Stimulated activated CD4-positive, alpha-beta T cell treated with anti-CD3 and anti-CD28 coated beads, Interleukin-12 subunit alpha, Interleukin-12 subunit beta, amount 100 ng/mL, for 48 hours (primary cell): Measurements from ENCODE around the gene ISL1.

Experiments used
- DNase-seq, 3 donors: peaks; one replicate each; pipeline ENCODE4 v3.0.0-alpha.2; 2020; ENCODE audit warnings: low read depth in 2 of 3, low spot score in 1 of 3

The ISL1 gene

DNA sequence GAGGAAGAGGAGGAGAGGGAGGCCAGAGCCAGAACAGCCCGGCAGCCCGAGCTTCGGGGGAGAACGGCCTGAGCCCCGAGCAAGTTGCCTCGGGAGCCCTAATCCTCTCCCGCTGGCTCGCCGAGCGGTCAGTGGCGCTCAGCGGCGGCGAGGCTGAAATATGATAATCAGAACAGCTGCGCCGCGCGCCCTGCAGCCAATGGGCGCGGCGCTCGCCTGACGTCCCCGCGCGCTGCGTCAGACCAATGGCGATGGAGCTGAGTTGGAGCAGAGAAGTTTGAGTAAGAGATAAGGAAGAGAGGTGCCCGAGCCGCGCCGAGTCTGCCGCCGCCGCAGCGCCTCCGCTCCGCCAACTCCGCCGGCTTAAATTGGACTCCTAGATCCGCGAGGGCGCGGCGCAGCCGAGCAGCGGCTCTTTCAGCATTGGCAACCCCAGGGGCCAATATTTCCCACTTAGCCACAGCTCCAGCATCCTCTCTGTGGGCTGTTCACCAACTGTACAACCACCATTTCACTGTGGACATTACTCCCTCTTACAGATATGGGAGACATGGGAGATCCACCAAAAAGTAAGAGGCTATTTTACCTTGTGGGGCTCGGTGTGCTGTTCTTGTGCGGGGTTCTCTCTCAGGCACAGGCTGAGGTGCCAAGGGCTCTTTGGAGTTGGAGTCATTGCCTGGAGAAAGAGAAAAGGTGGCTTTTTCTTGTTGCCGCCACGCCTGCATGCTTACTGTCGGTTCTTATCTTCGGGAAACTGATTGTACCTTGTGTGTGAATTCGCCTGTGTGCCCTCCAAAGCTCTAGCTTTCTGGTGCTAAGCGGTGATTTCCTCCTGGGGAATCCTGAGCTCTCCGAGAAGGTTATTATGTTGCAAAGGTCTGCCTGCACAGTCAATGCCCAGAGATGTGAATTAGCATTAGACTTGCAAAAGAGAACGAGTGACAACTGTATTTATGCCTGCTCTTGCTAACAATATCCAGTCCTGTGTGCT lies at the start of gene ISL1:
Gene ISL1 (plus strand): TSS at position 318 of the 991 bp plus-strand sequence. CDS start 224 bp downstream, at position 542.
- DNase-seq = no peak

DNA sequence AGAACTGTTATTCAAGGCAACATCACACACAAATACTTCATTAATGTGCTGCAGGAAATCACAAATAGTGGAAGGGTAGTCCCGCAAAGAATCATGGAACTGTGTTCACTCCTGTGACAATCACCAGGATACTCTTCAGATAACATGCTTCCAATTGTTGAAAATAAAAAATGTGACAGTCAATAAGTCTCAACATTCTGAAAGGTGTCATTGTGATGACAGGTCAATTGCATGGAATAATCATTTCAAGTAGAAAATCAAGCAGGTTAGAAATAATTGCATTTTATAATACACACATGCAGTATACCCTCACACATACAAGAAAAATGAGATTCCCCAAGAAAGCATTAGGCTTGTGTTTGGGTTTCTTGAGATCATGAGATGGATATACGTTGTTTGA lies 46.4 kb upstream of the ISL1 start:
- no peak for DNase-seq

DNA sequence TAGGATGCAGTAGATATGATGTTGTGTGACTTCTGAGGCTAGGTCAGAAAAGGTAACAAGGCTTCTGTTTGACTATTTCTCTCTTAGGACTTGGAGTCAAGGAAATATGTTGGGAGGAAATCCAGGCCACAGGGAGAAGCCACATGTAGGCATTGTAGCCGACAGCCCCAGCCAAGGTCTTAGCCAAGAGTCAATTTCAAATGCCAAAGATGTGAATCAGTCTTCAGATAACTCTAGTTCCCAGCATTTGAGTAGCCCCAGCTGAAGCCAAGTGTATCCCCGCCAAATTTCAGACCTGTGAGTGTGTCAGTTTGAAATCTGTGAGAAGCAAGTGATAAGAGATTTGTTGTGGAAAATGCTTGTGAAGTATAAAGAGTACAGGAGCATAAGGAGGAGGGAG lies 38.1 kb upstream of the ISL1 start:
- no peak for DNase-seq

DNA sequence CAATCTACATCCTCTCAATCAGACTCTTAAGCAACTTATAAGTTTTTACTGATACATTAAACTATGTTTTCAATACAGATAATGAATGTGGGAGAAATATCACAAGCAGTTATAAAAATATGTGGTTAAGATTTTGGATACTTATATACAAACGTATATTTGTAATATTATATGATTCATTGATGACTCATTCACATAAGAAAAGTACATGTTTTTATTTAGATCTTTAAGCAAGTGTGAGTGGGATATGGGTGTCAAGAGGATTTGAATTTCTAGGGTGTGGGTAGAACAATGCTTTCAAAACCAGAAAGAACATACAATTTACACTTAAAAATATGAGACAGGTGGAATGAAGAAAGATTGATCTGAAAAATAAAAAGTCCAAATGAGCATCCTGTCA lies 36.1 kb upstream of the ISL1 start:
- DNase-seq = no peak

DNA sequence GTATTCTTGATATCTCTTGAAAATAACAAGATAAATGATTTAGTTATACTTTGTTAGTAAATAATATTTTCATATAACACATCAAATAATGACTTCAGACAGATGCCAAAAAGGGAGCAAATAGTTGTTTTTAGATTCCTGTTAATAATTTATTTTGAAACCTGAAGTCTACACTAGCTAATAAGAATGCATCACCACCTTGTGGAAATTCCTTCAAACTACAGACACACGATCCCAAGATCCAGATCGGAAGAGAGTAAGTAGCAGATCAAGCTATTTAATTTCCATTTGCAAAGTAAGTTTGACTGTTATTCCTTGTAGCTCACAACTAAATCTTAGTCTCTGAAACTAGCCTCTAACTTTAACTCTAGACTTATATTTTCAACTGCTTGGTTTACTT lies 35.5 kb upstream of the ISL1 start:
- no peak for DNase-seq

DNA sequence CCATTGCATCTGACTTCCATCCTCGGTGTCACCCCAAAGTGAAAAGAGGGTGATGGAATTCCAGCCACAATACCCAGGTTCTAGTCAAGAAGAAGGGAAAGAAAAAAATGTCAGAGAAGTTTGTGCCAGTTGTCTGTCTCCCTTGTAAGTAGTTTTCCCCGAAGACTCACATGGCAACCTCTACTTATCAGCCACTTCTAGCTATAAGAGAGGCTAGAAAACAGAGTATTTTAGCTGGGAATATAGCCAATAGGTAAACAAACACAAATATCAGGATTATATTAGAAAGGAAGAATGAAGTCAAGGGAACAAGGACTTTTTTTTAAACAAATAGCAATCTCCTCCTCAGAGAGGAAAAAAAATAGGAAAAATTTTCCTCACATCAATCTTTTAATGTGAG lies 12.2 kb upstream of the ISL1 start:
- no peak for DNase-seq

DNA sequence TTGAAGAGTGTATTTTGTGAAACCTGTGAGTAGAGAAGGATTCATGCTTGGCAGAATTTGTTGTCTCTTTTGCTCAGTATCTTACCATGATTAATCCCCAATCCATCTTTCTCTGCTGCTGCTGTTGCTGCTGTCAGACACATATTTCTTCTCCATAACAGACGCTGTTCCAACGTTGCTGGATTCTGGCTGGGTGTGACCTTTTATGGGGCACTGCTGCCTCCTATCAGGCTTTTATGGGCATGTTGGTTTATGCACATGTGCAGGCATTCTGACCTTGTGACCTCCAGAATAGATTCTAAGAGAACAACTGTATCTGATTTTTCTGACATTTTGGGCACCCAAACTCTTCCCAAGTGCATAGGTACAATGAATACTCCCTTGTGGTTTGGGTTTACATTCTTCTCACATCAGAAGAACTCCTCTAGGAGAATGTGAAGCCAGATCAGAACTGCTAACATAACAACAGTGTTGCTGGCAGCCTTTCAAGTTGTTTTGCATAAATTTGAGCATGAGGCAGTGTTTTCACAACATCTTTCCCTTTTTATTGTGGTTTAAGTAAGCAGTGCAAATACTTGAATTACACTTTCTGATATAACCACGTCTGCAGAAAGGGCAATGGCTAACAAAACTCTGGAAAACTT lies 9.2 kb upstream of the ISL1 start:
- no peak for DNase-seq

DNA sequence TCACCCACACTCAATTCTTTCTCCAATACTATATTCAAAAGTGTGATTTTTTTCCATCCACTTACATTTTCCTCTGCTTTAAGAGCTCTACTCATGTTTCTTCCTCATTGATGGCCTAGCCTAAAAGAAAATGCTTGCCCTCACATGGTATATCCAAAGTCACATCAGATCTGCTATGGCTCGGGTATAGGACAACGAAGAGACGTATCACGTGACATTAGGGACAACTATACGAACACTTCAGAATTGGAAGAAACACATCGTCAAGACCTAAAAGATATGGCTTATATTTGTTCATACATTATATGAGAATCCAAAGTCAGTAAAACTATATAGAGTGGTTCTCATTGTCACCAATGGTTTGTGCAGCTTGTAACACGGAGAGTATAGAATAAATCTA lies 8.2 kb upstream of the ISL1 start:
- no peak for DNase-seq

DNA sequence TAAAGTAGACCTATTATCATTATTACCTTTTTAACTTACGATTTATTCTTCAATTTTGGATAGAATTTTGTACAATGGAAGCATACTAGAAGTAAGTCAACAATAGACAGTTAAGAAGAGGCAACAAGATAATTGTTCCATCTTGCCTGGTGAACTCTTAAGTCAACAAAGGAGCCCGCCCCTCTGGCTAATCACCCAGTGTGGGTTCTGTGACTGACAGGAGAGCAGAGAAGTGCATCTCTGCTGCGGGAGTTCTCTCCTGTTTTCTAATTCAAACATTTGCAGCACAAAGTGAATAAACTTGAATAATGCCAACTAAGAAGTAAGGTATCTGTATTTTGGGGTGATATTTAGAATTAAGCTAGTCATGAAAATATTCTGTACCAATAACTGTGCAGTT lies 6.7 kb upstream of the ISL1 start:
- DNase-seq = no peak

DNA sequence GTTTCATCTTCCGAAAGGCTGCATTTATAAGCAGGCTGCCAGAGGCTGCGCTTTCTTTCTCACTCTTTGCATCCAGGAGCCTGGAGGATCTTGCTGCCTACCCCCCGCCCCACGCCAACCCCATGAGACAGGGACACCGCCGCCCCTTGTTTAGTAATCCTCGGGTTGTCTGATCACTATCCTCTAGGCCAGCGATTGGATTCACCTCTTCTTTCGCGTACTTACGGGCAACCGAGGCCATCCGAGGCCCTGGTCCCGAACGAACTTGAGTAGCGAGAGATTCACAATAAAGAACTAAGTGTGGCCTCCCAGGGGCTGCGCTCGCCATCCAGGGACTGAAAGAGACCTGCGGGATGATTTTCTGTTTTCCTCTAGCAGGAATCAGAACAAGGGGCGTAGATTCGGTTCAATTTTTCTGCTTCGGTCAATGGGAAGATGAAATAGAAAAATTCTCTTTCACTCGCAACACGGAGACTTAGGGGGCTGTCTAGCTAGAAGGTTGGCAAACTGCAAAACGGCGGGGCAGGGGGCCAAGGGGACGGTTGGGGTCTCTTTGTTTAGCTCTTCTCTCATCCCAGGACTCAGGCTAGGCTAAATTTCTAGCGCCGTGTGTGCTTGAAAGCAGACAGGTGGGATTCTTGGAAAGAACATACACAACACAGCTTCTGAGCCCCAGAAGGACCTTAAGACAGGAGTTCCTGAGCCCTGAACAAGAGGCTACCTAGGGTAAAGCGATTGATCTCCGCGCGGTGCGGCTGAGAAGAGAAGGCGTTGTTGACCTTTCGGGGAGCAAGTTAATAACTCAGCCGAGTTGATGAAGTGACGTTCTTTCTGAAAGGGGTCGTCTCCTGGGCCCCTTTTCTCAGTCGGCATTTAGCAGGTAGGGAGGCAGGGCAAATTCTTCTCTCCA lies 5.8 kb upstream of the ISL1 start:
- DNase-seq = no peak

DNA sequence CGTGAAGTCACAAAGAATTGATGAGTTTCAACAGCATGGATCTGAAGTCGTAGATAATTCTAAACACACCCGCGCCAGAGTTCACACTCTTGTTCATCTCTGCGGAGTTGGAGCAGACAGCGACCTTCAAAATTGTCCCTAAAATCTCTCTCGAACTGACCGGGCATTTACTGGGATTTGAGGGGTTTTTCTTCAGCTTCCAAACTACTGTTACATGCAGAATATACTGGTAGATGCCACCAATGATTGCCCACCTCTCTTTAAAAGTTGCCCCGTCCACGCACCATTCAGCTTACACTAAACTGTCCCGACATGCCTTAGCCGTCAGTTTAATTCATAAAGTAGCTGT lies 5.2 kb upstream of the ISL1 start:
- no peak for DNase-seq

DNA sequence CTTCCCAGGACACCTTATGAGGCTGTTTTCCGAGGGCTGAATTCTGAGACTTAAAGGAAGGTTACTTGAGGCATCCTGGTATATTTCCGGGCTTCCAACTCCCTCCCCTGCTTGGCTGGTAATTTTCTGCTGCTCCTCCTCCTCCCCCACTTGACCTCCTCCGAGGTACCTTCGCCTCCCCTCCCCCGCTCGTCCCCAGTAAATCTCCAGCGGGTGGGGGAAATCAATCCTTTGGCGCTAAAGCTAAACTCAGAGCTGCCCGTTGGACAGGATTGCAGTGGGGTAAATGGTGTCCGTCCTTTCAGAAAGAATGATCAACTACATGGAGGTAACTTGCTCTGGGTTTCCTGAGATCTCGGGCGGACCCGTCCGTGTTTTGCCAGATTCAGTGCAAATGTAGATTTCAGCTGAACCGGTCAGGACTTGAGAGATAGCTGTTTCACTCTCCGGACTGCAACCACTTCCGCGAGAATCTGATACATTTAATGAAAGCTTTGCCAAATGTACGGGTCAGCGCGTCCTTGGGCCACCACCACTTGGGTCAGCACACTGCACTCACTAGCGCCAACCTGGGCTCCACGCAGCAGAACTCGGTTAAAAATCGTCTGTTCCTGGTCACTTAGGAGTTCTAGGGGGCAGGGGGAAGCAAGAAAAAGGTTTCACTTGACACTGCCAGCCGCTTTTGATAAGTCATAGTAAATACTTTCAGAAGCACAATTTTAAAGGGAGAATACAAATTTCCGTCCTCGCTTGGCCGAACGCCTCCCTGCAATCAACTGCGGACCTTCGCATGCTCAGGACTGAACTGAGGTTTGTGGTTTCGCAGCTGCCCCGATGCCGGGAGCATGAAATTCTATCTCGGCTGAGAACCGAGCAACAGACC lies 4.6 kb upstream of the ISL1 start:
- no peak for DNase-seq

DNA sequence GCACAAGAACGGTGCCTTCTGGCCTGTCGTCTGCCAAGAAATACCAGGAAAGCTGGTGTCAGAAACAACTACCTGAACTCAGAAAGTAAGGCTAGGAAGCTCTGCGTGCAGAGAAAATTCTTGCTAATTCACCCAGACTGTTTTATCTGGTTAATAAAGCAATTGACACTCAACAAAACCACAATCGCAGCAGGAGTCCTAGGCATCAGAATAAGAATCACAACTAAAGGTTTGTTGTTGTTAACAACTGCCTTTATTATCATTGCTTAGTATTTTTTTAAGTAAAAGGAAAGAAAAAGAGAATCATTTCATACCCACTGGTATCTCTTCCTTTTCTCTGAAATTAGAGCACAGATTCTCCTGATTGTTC lies 3.9 kb upstream of the ISL1 start:
- DNase-seq = no peak

DNA sequence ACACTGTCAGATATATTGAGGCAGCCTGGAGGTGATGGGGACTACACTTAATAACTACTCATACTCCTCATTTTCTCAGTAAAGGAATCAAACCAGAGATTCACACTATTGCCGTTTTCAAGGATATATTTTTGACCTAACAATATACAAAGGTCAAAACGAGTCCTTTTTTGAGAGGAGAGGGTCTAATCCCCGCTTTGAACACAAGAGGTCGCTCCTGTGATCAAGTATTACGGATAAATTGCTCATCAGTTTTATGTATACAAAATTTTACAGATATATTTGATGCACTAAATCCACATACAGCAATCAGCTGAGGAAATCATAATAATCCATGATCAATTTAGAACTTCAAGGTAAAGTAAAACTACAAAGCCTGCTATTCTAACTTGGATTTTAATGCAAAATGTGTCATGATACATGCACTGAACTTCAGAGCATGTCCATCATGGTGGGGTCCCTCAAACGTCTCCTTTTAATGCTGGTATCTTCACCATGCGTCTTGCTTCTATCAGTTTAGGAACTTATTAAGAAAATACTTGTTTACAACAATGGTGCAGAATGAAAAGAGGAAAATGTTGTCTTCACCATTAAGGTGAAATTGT lies 2.5 kb upstream of the ISL1 start:
- DNase-seq = no peak

DNA sequence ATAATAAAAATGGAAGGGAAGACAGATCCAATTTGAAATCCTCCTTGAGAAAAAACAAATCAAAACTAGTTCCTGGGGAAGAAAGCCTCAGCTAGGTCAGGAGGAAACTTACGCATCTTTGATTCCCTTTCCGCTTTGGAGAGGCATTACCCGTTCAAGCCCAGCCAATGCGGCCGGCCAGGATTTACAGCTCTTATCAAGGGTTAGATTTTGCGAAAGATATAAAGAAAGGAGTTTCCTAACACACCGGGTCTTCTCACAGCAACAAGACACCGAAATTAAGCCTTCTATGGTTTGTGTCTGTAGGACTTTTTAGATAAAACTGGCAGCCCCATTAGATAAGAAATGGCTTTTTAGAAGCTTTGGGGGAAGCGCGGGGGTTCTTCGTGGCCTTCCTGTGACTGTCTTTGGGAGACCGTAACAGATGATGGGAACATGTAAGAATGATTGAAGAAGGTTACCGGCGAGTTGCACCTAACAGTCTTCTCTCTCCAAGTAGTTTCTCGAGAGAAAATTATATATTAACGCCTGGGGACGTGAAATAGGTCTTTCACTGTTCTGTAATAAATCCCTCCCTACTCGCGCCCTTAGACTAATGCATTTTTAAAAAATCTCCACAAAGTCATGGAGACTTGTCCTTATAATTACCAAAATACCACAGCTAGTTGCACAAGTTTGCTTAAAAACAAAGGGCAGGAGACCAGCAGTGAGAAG lies 1.3 kb upstream of the ISL1 start:
- no peak for DNase-seq

DNA sequence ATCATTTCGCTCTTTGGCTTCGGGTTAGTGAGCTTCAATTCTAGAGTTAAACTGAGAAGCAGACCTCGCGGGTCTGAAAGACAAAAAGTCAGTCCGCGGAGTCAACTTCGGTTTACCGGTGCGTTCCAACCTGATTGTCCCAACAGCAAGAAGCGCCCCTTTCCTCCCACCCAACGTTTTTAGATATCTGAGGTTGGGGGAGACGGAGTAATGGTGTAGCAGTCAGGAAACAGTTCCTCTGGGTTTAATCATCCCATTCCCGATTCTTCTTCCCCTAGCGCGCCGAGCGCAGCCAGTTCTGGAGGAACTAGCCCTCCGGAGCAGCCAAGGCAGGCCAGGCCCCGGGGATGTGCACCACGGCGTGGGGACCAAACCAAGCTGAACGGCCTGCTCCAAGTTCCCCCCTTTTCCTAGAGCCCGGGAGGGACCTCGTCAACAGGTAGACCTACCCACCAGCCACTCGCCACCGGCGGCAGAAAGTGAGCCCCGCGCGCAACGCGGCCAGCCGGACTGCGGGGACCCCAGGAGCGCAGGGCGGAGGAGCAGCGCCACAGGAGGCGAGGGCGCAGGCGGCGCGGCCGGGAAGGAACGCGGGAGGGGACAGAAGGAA lies 622 bp upstream of the ISL1 start:
- DNase-seq = no peak

DNA sequence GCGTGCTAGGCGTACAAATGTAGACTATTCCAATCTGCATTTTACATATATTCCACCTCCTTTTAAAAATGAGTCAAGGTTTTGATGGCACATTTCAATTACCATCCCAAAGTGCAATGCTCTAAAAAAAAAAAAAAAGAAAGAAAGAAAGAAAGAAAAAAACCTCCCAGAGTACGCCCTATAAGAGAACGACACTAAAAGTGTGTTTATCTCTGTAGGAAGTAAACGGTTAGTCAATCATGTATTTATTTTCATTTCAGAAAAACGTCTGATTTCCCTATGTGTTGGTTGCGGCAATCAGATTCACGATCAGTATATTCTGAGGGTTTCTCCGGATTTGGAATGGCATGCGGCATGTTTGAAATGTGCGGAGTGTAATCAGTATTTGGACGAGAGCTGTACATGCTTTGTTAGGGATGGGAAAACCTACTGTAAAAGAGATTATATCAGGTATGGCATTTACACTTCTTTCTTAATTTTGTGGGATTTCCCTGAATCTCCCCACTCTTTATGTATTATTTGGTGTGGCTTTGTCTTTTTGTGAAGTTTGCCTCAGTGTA lies 1.1 kb downstream of the ISL1 start:
- DNase-seq = no peak

DNA sequence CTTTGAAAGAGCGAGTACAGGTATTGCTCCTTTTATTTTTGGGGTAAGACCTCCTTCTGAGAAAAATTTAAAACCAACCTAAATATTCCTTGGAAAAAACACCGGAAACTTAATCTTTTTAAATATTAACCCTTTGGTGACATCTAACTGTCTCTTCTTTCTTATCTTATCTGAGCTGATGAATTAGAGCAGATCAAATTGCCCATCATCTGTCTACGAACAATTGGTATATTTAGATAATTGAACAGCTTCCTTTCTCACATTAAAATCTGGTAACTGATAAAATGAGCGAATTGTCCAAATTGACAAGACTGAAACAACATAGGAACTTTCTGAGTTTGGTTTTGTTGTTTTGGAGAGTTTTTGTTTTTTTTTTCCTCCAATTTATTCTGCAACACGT lies 2.0 kb downstream of the ISL1 start:
- DNase-seq = no peak
